ENCODE results near the gene MYO18B.

MYO18B gene, protein sequence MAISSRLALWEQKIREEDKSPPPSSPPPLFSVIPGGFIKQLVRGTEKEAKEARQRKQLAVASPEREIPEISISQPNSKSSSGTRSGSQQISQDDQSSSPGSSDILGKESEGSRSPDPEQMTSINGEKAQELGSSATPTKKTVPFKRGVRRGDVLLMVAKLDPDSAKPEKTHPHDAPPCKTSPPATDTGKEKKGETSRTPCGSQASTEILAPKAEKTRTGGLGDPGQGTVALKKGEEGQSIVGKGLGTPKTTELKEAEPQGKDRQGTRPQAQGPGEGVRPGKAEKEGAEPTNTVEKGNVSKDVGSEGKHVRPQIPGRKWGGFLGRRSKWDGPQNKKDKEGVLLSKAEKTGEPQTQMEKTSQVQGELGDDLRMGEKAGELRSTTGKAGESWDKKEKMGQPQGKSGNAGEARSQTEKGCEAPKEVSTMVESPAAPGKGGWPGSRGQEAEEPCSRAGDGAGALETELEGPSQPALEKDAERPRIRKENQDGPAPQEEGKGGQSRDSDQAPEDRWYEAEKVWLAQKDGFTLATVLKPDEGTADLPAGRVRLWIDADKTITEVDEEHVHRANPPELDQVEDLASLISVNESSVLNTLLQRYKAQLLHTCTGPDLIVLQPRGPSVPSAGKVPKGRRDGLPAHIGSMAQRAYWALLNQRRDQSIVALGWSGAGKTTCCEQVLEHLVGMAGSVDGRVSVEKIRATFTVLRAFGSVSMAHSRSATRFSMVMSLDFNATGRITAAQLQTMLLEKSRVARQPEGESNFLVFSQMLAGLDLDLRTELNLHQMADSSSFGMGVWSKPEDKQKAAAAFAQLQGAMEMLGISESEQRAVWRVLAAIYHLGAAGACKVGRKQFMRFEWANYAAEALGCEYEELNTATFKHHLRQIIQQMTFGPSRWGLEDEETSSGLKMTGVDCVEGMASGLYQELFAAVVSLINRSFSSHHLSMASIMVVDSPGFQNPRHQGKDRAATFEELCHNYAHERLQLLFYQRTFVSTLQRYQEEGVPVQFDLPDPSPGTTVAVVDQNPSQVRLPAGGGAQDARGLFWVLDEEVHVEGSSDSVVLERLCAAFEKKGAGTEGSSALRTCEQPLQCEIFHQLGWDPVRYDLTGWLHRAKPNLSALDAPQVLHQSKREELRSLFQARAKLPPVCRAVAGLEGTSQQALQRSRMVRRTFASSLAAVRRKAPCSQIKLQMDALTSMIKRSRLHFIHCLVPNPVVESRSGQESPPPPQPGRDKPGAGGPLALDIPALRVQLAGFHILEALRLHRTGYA (N-terminal part only)

DNA sequence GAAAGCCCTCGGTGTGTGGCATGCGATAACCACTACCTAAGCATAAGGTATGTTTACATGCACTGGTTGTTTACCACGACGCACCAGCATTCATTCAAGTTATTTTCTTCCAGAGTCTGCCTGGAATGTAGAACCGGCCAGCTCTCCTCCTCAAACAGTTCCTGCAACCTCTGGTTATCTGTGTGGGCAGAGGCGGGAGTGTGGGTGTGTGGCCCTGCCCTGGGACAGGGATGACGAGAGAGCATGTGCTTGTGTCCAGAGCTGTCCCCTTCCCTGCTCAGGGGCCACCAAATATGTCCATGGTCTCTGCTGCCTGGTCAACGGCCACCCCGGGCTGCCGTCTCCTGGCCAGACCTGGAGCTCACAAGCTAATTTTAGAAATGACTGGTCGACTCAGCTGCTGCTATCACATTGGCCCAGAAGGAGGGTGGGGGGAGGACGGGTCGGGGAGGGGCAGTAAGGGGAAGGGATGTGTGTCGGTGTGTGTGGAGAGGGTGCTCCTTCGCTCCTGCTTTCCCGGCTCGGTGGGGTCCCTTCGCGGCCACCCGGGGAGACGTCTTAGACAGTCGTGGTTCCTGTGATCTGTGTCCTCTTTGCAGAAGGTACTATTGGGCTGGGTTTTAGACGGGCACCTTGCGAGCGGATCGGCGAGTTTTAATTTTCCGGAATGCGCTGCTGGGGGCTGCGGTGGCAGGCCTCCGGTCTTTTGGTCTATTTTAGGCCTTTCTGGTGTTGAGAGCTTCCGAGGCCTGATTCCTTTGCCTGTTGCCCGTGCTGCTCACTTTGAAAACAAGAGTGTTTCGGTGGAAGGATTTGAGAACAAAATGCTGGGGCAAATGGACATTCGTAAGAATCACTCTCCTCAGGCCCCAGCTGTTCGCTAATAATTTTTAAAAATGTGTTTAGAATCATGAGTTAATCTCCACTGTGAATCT lies at the start of gene MYO18B:
Gene MYO18B, plus strand, starts transcription at position 497 of the 935 bp plus-strand sequence. CDS start 18,905 bp downstream, outside the sequence.
- Mint-ChIP-seq H3K36me3 (no peaks in the 10 kb centered on the region), H3K4me1 (peaks cover 4% of the 10 kb centered on the region), H3K9me3 (no peaks in the 10 kb centered on the region), H3K4me3 (no peak within 1 kb of the TSS), H3K27ac (no peak within 1 kb of the TSS), H3K27me3 (peaks cover 3% of the 10 kb centered on the region)

DNA sequence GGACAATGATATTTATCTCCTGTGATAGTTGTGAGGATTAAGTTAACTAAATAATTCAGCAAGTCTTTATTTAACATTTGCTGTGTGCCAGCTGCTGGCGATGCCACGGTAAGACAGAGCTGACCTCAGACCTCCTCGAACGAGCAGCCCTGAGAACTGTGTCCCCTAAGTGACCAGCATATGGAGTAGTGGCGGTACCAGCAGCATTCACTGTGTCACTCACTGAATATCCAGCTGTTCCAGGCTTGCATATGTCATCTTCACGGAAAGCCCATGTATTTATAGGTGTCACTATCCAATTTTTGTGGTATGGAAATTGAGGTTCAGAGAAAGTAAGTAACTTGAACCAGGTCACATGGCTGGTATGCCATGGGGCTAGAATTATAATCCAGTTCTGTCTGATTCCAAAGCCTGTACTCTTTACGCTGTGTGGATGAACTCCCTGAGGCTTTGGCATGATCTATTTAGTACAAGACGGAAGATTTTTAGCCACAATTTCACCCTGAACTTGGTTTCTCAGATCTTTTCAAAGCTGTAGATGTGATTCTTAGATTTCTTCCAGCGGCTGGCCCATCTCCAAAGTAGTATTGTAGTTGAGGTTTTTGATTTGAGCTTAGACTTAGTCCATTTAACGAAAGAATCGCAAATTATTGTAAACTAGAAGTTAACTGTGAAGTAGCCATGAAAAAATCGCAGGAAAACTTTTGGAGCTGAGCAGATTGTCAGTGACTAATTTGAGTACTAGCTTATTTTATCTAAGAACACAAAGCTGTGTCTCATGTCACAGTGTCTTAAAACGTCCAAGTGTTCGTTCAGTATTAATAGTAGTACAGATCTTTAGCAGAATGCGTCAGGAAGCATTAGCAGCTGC lies 49.4 kb upstream of the MYO18B start:
- peaks cover 2% of the 10 kb centered on the region for H3K36me3 Mint-ChIP-seq
- H3K4me3 Mint-ChIP-seq, result no peak overlapping the region

DNA sequence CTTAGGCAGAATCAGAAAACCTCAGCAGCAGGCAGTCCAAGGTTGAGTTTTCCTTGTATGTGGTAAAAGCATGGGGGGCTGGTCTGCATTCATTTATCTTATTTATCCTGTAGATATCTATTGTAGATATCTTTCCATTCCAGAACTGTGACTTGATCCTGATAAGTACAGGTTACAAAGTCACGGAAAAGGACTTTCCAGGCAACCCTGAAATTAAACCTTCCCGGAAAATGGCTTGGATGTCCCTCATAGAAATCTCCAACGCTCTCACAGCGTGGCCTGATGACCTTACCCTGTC lies 48.8 kb upstream of the MYO18B start:
- H3K27ac Mint-ChIP-seq, result no peak overlapping the region
- H3K9me3 Mint-ChIP-seq, result no peaks in the 10 kb centered on the region
- no peak overlapping the region for H3K4me3 Mint-ChIP-seq
- no peaks in the 10 kb centered on the region for H3K4me1 Mint-ChIP-seq
- no peaks in the 10 kb centered on the region for H3K27me3 Mint-ChIP-seq
- peaks cover 2% of the 10 kb centered on the region for H3K36me3 Mint-ChIP-seq

More for the DNA sequence above, 49.4 kb upstream of the MYO18B start:
- H3K4me1 Mint-ChIP-seq, result no peaks in the 10 kb centered on the region
- H3K9me3 Mint-ChIP-seq, result no peaks in the 10 kb centered on the region
- H3K27me3 Mint-ChIP-seq, result no peaks in the 10 kb centered on the region
- no peak overlapping the region for H3K27ac Mint-ChIP-seq

DNA sequence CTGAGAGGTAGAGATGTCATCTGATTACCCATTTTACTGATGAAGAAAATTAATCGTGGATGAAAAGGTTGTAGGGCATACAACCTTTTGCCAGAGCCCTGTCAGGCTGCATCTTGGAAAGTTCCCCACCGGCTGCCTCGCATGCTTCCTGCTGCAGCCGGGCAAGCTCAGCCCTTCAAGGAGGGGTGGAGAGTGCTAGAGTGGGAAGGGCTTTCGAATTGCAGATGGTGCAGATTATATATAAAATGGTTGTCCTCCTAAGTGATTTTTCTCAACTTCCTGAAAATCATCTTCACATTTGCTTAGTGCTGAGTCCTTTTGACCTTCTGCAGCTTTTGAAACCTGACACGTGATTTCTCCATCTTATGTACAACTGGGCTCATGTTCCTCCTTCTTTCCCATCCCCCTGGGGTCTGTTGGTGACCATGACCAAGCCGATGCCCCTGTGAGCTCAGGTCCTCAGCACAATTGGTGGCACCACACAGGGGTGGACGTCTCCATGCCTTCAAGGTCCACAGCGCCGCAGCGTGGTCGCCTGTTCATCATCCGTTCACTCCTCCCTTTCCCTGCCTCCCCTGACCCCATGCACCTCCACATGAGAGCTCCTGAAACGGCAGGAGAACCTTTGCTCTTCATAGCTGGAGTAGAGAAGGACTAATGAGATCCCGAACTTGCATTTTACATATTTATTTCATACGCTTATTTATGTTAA lies 47.6 kb upstream of the MYO18B start:
- no peak overlapping the region for H3K4me3 Mint-ChIP-seq
- no peaks in the 10 kb centered on the region for H3K27me3 Mint-ChIP-seq
- H3K27ac Mint-ChIP-seq, result no peak overlapping the region
- peaks cover 2% of the 10 kb centered on the region for H3K36me3 Mint-ChIP-seq
- H3K4me1 Mint-ChIP-seq, result no peaks in the 10 kb centered on the region
- H3K9me3 Mint-ChIP-seq, result no peaks in the 10 kb centered on the region

DNA sequence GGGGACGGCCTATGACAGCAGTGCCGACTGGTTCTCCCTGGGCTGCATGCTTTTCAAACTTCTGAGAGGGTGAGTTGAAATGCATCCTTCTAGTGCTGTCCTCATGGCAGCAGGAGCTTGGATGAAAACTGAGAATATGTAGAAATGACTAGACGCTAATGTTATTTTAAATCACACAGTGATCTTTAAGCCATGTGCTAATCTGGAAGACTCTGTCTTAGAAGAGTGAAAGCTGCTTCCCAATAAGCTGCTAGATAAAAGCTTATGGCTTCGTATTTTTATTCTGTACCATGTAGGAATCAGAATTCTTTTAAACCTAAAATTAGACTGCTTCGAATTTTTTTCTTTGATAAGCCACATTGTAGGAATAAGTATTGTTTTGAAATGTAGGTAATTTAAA lies 46.8 kb upstream of the MYO18B start:
- H3K4me3 Mint-ChIP-seq, result no peak overlapping the region
- no peaks in the 10 kb centered on the region for H3K27me3 Mint-ChIP-seq
- H3K9me3 Mint-ChIP-seq, result no peaks in the 10 kb centered on the region
- no peak overlapping the region for H3K27ac Mint-ChIP-seq
- peaks cover 2% of the 10 kb centered on the region for H3K36me3 Mint-ChIP-seq
- H3K4me1 Mint-ChIP-seq, result no peaks in the 10 kb centered on the region

DNA sequence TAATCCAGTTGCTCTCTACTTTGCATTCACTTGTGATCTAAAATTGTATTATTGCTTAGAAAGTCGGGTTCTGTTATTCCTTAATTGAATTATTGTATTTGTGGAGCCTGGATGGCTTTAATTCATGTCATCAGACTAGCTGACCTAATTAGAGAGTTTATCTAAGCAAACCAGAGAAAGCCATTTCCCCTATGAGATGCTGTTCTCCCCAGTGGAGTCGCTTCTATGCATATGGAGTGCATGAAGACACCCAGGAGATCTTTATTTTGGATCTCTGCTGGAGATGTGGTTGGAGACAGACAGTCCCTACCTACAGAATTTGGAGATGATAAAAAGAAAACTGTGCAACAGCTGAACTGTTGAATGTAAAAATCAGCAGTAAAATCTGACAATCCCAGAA lies 45.2 kb upstream of the MYO18B start:
- Mint-ChIP-seq H3K4me3 (no peak overlapping the region), H3K27me3 (peaks cover 1% of the 10 kb centered on the region), H3K27ac (no peak overlapping the region), H3K36me3 (peaks cover 2% of the 10 kb centered on the region), H3K4me1 (no peaks in the 10 kb centered on the region), H3K9me3 (no peaks in the 10 kb centered on the region)

DNA sequence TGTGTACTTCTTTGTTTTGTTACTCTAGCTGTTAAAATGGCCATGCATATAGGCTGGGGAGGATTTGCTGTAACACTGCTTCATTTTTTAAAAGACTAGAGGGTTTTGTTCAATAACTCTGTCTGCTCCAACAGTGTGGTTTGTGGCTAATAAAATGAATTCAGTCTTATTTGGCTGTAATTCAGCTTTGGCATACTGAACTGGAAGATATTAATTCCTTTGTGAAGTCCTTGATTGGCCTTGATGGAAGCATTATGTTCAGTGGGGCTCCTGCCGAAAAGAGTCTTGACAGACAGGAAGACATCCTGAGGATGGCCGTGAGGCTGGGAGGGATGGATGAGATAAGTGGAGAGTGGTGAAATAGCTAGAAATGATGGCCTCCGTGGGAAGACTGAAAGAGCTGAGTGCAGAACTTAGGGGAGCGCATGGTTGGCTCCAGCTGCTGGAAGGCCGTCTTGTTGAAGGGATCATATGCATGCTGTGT lies 44.8 kb upstream of the MYO18B start:
- Mint-ChIP-seq H3K4me1 (no peaks in the 10 kb centered on the region), H3K36me3 (peaks cover 2% of the 10 kb centered on the region), H3K9me3 (no peaks in the 10 kb centered on the region), H3K4me3 (no peak overlapping the region), H3K27ac (no peak overlapping the region), H3K27me3 (peaks cover 1% of the 10 kb centered on the region)

DNA sequence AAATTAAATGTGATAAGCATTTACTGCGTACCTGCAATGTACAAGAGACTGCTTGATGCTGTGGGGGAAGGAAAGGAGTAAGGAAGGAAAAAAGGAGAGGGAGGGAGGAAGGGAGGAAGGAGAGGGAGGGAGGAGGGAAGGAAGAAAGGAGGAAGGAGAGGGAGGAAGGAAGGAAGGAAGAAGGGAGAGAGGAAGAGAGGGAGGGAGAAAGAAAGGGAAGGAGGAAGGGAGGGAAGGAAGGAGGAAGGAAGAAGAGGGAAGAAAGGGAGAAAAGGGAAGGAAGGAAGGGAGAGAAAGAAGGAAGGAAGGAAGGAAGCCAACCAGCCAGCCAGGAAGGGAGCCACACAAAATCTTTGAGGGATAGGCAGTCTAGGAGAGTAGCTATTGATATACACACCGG lies 44.0 kb upstream of the MYO18B start:
- H3K4me1 Mint-ChIP-seq, result no peaks in the 10 kb centered on the region

DNA sequence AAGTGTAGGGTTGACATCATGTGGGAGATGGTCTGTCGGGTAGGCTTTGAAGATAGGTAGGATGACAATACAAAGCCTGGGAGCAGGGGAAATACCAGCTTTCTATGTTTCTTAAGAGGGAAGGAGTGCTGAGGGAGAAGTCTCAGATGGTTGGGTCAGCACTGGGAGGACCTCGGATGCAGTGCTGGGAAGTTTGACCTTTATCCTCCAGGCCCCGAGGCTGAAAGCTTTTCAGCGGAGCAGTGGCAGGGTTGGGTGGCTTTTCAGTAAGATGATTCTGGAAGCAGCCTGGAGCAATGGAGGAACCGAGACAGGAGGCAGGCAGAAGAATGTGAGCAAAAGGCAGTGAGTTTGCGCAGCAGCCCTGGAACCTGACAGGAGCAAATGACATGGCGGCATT lies 43.5 kb upstream of the MYO18B start:
- Mint-ChIP-seq H3K36me3 (peaks cover 2% of the 10 kb centered on the region), H3K9me3 (no peaks in the 10 kb centered on the region), H3K27me3 (peaks cover 1% of the 10 kb centered on the region), H3K4me3 (no peak overlapping the region), H3K4me1 (no peaks in the 10 kb centered on the region), H3K27ac (no peak overlapping the region)

More for the DNA sequence above, 44.0 kb upstream of the MYO18B start:
- Mint-ChIP-seq H3K27me3 (peaks cover 1% of the 10 kb centered on the region), H3K4me3 (no peak overlapping the region), H3K36me3 (peaks cover 2% of the 10 kb centered on the region), H3K9me3 (no peaks in the 10 kb centered on the region), H3K27ac (no peak overlapping the region)

DNA sequence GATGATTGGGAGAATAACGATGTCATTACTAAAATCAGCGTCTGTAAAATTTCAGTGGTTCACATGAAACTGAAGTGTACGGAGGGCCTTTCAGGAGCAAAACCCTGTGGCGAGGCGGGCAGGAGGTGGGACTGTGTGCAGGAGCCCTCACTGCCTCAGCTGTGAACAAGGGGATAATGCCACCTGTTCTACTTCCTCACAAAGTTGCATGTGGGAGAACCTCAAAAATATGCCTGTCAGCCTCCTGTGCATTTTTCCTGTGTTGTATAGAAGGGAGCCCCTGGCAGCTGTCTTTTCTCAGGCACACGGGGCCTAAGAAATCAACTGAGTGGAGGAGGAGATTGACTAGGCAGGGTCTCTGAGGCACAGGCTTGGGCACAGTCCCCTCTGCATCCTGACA lies 43.0 kb upstream of the MYO18B start:
- Mint-ChIP-seq H3K9me3 (no peaks in the 10 kb centered on the region), H3K27me3 (peaks cover 1% of the 10 kb centered on the region), H3K36me3 (peaks cover 2% of the 10 kb centered on the region), H3K4me3 (no peak overlapping the region), H3K27ac (no peak overlapping the region), H3K4me1 (no peaks in the 10 kb centered on the region)

DNA sequence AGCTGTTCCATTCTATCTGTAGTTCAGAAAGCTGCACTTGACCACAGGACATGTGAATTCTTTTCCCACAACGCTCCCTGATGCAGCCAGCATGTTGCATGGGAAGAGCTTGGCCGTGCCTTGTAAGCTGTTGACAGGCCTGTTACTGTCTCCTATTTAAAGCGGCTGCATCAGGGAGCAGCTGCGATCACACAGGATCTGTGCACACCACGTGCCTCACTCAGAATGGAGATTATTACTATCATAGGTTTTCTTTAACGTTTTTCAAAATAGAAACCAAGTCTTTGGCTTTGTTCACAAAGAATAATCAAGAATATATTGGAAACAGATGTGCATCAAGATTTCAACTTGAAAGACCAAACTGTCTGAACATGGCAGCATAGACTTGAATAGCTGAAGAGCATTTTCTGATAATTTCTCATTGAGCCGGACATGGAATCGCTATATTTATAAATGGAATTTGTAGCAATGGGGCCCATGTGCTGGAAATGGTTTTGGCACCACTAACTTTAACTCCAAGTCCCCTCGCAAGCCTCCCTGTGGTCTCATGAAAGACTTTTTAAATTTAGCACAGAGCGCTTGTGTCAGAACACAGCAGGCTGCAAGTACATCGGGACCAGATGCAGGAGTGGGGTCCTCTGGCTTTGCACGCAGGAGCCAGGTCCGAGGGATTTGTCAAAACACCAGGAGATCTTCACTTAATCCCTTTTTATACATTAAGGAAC lies 40.8 kb upstream of the MYO18B start:
- no peaks in the 10 kb centered on the region for H3K9me3 Mint-ChIP-seq
- no peak overlapping the region for H3K27ac Mint-ChIP-seq
- H3K4me1 Mint-ChIP-seq, result no peaks in the 10 kb centered on the region
- H3K36me3 Mint-ChIP-seq, result no peaks in the 10 kb centered on the region
- H3K27me3 Mint-ChIP-seq, result peaks cover 1% of the 10 kb centered on the region
- H3K4me3 Mint-ChIP-seq, result no peak overlapping the region

DNA sequence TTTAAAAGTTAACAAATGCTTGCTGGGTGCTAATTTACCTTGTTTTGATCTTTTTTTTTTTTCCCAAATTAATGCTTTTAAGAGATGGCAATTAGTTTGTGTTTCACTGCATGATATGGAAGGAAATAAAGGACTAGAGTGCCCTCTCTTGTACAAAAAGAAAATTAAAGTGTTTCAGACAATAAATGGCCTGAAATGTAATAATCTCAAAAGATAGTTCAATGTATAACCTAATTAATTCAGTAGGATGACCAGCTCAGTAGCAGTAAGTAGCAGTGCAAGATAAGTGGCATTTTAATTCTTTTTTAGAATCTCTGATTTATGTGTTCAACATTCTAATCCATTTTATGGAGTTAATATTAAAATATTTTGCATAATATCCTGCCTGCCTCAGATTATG lies 39.9 kb upstream of the MYO18B start:
- no peaks in the 10 kb centered on the region for H3K4me1 Mint-ChIP-seq
- no peaks in the 10 kb centered on the region for H3K36me3 Mint-ChIP-seq
- peaks cover 1% of the 10 kb centered on the region for H3K27me3 Mint-ChIP-seq
- no peaks in the 10 kb centered on the region for H3K9me3 Mint-ChIP-seq
- no peak overlapping the region for H3K27ac Mint-ChIP-seq
- no peak overlapping the region for H3K4me3 Mint-ChIP-seq

DNA sequence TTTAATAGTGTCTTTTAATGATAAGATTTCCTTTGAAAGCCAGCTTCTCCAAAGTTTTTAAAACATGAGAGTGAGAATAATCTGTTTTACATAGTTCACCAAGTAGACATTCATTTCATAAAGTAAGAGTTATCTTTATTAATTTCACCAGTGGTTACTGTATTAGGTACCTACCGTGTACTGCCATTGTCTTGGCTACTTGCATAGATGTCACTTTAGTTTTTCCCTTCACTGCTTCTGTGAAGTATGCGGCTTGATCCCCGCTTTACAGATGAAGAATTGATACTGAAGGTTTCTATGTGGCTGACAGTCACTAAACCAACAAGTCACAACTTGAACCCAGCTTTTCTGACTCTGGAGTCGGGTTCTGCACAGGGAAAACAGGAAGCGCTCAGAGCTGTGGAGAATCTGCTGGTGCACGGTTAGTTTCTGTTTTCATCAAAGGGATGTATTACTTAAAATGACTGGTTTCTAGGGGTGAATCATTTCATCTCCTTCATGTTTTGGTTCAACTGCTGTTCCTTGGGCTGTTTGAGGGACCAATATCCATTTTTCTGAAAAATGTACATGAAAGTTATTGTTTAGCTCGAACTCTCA lies 39.3 kb upstream of the MYO18B start:
- Mint-ChIP-seq H3K36me3 (peaks cover 3% of the 10 kb centered on the region), H3K4me3 (no peak overlapping the region), H3K27ac (no peak overlapping the region), H3K9me3 (no peaks in the 10 kb centered on the region), H3K27me3 (peaks cover 1% of the 10 kb centered on the region), H3K4me1 (no peaks in the 10 kb centered on the region)

All from activated naive CD4-positive, alpha-beta T cell treated with anti-CD3 and anti-CD28 coated beads, Interleukin-2, amount 50 U/mL, for 24 hours (primary cell).